NCI-H2171 treated with DMSO at 0.1 percent for 48 hours (cell line): ENCODE data around the gene GREB1L.
"Not testable (repeated sequence)": the region's sequence is repeated elsewhere in the genome, so short reads cannot be mapped to it uniquely, and the experiment has no call there.

Experiments used
- DNase-seq: peaks from one replicate; lab custom pipeline; 2025; lab: John Stamatoyannopoulos, UW

The GREB1L gene

DNA sequence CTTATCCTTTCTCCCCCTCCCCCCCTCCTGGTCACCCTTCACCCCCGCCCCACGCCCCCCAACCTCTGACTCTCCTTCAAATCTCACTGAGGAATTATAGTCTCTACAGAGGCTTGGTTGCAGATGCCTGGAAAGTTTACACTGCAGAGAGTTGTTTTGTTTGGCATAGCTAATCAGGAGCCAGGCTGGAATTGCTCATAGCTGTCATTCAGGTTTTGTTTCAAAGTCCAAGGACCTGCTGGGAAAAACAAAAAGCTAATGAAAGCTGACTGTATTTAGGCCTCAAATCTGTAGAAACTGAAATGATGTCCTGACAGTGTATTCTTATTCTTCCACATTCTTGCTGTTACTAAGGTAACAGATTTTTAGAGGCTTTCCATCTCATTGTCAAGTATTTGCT lies 22.6 kb downstream of the GREB1L start:
- no peak for DNase-seq

DNA sequence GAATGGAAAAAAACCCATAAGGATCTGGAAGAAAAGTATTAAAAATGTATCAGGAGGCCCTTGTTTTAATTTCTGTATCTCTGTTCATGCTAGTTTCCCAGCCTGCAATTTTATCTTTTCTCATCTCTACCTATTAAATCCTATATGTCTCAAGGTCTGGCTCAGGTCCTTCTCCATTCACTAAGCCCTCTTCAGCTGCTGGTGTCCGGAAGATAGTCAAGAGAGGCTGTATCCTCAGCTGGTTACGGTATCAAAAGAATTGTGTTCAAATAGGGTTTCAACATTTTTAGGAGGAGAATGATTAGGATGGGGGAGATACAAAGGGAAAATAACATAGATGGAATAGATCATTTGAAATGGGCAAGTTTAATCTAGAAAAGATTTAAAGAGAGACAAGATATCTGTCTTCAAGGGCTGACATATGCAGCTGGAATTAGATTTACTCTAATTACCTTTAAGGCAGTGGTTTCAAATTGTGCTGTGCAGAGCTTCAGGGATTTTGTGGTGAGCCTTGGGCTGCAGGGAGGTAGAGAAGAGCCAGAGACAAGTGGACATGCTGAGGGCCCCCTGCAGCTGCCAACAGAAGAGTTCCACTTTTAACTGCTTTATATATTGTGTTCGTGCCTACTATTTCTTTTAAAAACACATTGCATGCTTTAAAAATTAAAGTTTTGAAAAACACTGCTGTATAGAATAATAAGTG lies 24.1 kb downstream of the GREB1L start:
- DNase-seq, result no peak

DNA sequence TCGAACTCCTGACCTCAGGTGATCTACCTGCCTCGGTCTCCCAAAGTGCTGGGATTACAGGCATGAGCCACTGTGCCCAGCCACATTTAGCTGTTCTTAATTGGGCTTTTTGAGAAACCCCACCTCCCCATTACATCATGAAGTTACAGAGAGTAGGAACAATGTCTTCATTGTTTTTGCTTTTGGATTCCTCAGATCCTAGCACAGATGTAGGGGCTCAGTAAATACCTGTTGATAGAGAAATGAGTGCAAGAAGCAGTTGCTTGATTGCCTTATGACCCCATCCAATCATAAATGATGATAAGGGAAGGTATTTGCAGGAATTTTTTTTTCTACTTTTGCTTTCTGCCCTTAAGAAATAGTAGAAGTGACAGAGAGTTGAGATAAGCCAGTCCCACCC lies 25.4 kb downstream of the GREB1L start:
- no peak for DNase-seq

DNA sequence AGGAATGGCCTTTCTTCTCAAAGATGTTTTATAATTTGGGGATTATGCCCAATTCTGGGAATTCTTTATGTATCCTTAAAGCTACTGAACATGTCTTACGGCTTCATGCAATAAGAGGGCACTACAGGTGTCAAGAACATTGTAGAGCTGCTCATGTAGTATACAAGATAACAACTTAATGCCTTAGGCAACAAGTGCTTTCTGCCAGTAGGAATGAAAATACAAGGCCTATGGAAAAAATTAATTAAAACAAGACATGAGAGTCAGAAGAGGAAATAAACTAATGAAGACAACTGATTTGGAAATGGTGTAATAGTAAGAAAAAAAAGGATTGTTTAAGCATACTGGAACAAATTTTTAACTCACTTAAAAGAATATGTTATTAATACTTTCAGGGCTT lies 27.3 kb downstream of the GREB1L start:
- no peak for DNase-seq

DNA sequence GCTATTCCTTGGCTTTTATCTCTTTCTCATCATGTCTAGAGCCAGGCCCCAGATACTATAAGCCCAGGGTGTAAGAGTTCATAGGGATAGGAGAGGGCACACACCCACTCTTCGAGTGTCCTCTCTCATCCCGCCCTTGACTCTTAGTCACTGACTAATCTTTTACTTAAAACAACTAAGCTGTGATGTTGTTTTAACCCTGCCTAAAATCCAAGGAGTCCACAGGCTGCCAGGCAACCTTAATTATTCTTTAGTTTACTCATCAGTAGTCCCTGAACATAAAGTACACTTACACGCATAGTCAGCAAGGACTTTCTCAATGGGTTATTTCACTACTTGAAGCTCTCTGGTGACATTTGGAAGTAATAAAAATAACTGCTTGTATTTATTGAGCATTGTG lies 28.4 kb downstream of the GREB1L start:
- no peak for DNase-seq

DNA sequence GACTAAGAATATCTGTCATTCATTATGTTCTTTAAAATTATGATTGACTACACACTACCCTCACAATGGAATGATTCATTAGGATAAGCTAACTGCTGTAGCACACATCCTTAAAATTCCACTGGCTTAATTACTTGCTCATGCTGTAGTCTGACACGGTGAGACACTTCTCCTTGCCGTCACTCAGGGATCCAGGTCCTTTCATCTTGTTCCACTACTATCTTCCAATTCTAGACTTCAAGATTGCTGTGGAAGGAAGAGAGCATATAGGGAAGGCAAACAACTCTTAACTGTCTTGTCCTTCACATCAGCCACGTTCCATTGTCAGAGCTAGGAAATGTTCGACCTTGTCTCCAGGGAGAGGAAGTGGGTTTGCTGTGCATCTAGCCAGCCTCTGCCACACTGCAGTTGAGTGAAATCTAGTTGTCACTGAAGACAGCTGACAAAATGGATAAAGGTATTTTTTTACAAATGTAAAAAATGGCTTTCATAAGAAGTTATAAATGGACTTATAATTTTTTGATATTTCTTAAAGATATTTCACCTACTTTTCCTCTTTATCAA lies 30.1 kb downstream of the GREB1L start:
- no peak for DNase-seq

DNA sequence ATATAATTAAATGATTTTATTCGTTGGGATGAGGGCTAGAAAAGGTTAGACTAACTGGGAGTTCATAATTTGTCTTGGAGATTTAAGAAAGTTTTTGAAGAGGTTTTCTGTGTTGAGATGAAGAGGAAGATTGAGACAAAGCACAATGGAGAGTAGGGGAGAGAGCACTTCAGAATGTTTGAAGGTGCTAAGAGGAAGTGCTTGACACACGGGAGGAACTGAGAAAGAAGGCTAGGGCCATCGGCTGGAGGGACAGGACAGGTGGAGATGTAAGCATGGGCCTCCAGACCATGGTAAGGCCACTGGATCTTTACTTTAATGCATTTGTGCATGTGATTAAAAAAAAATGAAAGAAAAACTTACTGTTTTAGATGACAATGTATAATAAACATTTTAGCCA lies 31.5 kb downstream of the GREB1L start:
- no peak for DNase-seq

DNA sequence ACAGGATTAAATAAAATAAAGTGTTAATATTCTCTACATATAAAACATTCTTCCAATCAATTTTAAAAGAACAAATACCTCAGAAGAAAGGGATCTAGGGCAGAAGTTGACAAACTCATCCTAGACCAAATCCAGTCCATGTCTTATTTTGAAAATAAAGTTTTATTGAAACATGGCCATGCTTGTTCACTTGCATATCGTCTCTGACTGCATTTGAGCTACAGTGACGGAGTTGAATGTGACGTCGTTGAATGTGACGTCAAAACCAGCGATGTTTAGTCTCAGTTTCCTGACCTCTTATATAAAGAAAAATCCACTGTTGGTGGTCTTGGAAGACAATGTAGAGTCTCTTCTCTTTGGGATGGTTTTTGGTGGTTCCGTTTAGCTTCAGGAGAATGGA lies 33.6 kb downstream of the GREB1L start:
- DNase-seq, result no peak

DNA sequence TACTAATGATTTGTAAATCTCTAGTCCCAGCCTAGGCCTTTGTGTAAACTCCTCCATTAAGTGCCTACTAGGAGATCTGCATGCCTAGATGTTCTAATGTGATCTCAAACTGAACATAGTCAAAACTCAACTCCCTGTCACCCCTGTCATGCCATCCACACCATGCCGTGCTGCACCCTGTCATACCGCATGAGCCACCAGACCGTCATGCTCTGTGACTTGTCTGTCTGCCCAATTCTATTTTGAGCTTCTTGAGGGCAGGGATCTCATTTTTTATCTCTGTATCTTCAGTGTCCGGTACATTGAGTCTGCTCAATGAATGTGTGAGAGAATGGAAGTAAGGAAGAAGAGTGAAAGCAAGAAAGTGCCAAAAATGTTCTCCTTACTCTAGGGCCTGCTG lies 35.5 kb downstream of the GREB1L start:
- DNase-seq, result no peak

DNA sequence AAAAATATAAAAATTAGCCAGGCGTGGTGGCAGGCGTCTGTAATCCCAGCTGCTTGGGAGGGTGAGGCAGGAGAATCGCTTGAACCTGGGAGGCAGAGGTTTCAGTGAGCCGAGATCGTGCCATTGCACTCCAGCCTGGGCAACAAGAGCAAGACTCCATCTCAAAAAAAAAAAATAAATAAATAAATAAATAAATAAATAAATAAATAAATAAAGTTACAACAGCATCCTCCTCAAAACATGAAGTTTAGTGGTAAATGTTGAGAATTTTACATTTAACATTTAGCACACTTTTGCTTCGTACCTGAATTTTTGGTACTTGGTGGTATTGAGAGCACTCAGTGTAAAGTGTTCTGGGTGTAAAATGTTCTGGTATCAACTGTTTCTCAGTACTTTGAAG lies 36.2 kb downstream of the GREB1L start:
- not testable (repeated sequence) for DNase-seq

DNA sequence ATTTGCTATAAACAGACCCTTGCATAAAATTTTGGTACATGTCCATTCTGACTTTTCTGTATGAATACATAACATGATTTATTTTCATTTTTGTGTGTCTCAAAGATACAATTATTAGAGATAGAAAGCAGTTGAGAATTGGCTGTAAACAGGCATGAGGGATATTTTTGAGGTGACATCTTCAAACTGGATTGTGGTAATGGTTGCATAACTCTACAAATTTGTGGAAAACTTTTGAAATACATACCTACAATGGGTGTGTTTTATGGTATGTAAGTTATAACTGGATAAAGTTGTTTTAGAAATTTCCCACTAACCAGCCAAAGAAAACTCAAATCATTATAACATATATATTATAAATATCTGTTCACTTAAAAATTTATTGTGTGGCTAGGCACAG lies 39.6 kb downstream of the GREB1L start:
- no peak for DNase-seq

DNA sequence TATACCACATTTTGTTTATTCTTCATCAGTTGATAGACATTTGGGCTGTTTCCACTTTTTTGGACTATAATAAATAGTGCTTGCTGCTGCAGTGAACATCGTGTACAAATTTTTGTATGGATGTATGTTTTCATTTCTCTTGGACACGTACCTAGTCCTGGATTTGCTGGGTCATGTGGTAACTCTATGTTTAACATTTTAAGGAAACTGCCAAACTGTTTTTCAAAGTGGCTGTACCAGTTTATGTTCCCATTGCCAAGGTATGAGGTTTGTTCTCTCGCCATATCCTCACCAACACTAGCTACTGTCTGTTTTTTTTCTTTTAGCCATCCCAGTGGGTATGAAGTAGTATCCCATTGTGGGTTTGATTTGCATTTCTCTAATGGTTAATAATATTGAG lies 42.5 kb downstream of the GREB1L start:
- no peak for DNase-seq

DNA sequence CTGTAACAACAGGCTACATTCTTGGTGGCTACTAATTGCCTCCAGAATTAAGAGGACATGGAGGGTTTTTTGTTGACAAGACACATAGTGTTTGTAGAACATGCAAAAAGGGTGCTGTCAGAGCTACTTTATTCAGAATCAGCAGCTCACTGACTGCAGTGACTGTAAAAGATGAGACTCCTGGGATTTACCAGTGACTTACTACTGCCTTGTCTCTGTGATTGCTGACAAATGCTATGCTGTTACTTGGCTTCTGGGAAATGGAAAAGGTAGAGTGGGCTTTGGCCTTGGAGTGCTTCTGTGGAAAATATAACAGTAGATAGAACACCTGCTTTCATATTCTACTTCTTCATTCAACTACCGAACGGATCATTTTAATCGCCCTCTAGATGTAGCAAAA lies 47.8 kb downstream of the GREB1L start:
- DNase-seq, result no peak

DNA sequence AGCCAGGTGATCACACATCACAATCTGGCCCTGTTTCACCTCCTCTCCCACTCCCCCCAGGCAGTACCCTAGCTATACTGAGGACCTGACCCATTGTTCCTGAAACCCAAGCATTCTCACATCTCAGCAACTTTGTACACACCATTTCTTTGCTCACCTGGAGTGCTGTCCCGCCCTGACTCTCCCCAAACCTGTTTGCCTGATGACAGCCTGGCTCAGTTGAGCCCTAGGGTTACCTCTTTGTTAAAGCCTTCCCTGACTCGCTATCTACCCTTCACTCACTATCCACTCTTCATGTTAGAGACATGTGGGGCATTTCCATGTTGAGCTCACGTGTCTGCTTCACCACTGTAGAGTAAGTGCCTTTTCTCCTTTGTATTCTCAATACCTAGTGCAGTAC lies 49.1 kb downstream of the GREB1L start:
- no peak for DNase-seq

DNA sequence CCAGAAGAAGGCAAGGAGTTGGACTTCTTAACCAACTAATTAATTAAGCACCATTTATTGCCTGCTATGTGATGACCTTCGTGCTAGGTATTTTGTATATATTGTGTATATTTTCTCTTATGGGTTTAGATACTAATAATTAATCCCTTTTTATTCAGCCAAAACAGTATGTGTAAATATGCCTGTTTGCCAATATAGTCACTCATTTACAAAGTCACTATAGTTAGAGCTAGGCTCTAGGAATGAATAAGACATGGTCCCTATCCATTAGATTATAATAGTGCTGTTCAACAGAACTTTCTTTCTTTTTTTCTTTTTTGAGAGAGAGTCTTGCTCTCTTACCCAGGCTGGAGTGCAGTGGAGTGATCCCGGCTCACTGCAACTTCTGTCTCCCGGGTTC lies 51.4 kb downstream of the GREB1L start:
- no peak for DNase-seq

DNA sequence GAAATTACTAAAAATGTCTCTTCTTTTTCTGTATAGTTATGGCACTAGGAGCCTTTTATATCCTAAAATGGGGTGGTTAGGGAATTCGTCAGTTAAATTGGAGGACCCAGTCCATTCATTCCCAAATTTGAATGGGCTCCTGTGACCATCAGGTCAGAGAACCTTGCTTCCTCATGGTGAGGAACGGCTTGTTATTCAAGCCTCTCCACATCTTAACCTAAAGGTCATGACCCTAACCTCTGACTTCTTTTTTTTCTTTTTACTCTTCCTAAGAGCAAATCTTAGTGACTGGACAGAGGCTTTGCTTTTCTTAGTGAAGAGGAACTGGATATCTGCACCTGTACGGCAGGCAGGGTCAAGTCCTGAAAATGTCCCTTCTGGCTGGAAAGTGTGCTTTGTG lies 53.1 kb downstream of the GREB1L start:
- no peak for DNase-seq

DNA sequence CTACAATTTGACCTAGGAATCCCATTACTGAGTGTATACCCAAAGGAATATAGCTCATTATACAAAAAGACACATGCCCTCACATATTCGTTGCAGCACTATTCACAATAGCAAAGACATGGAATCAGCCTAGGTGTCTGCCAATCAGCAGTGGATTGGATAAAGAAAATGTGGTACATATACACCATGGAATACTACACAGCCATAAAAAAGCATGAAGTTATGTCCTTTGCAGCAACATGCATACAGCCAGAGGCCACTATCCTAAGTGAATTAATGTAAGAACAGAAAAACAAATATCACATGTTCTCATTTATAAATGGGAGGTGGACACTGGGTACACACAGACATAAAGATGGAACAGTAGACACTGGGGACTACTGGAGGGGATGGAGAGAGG lies 54.0 kb downstream of the GREB1L start:
- no peak for DNase-seq

DNA sequence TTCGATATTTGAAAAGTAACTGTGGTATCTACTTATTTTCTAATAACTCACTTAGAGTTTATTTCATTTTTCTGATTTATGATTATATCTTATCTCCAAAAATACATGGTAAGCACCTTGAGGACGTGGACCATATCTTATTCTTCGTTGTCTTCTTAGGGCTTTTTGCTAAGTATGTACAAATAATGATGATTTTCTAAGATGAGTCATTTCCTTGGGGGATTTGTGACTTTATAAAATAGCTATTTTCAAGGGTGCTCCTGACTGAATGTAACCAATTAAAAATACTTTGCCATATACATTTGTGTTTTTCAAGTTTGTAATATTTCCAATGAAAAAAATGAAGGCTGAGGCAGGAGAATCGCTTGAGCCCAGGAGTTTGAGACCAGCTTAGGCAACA lies 56.3 kb downstream of the GREB1L start:
- DNase-seq, result no peak

DNA sequence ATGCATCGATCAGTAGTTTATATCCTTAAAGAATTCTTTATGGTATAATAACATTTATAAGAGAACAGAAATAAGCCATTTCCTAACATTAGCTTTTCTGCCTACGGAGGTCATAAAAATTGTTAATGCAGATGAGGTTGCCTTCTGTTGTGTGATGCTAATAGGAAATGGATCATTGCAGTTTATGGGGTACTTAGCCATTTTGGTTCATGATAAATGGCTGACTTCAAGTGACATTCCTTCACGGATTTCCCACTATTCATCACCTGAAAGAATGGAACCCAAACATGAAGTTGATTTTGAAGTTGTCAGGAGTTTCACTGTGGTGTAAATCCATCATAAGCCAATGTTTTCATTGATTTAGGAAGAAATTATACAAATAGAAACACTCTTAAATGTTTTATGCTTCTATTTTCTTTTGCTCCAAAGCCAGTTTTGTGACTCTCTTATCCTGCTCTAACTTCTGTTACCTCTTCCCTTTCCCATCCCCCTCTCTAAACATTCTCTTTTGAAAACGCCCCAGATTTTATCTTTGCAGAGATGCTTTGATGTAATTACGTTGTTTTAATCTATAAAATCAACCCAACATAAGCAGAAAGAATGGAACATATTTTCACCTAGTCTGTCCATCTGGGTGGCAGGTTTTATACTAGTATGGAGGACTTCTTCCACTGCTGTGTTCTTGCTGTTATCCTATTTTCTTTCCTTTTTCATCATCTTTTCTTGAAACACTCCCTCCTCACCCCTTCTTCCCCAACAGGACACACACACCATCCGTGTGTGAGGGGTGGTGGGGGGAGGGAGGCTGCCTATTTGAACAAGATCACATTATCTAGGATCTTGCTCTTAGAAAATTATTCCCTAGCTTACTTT lies 58.2 kb downstream of the GREB1L start:
- no peak for DNase-seq

DNA sequence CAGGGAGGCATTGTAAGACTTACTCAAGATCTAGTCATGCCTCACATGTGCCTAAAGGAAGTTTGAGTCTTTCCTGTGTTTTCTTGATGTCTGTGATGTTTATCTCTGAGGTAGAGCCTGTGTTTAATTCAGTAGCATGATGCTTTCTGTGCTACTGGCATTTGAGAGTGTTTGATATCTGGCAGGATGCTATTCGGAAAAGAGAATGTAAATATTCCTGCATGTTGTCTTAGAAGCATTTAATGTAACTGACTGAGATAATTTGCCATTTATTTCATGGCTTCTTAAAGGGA lies 58.8 kb downstream of the GREB1L start:
- no peak for DNase-seq

DNA sequence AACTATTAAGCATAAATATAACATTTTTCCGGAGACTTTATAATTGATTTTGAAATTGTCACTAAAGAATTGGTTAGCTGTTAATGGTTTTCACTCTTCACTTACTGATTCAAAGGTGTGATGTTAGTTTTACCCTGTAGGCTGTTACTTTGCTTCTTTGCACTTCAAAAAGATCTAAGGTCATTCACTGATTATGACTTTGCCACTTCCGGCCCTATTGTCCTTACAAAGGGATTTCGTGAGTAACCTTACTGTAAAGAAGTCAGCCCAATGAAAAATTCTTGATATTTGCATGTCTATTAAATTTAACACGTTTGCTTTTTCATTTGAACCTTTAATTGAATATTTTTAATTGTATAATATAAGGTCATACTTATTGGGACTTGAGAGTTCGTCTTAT lies 61.4 kb downstream of the GREB1L start:
- DNase-seq, result no peak

DNA sequence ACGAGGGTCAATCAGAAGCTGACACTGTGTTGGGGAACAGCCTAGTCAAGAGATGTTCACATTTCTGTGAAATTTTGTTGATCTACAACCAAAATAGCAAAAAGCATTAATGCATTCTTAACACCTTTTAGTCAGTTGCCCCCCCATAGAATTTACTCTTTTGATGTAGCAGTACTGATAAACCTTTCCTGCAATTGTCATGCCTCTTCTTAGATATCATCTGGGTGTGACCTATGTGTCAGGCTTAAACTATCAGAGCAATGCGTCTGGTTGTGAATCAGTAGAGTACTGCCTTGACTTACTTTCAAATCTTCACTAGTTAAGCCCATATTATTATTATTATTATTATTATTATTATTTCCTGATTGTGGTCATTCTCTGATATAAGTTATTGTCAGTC lies 61.9 kb downstream of the GREB1L start:
- DNase-seq, result no peak

DNA sequence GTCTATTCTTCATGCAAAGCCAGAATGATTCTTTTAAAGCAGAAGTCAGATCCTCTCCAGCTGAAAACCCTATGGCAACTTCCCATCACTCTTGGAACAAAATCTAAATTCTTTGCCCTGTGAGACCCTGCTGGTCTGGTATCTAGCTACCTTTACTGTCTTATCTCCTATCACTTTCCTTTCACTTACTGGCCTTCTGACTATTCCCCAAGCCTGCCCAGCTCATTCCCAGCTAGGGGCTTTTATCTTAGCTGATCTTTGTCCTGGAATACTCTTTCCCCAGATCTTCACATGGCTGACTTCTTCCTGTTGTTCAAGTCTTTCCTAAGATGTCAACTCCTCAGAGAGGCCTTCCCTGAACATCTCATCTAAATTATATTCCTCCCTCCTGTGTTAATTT lies 63.6 kb downstream of the GREB1L start:
- DNase-seq, result no peak

DNA sequence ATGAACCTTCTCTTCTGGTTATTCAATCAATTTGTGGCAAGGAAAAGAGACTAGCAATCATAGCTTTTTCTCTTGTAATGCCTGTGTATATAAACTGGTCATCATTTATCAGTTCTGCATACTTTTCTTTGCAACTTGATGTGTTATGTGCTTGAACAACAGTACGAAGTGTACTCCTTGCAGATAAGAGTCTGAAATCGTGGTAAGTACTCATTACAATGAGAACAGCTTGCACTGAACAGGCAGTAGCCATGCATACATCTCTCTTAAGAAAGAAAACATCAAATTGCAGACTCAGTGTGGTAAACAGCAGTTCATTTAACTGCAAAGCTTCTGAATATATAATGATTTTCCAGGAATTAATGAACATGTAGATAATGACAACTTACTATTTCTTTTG lies 64.3 kb downstream of the GREB1L start:
- DNase-seq, result no peak
